ENCODE results near the gene RNF126.

Gene RNF126

DNA sequence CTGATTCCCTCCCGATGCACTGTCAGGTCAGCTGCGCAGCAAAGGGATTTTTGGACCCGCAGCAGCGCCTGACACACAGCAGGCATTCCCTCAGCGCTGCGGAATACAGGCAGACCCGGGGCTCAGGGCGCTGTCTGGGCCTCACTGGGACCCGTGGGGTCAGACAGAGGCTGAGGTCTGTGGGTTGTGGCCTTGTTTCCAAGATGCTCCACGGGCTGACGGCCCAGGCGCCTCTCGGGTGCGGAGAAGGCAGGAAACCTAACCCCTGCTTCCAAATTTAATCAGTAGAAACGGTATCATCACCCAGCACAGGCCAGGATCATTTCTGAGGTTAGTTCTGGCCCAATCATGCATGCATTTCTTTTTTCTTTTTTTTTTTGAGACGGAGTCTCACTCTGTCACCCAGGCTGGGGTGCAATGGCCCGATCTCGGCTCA is 686 bp upstream of the RNF126 start:
- no peak for DNase-seq (ENCODE audit: low read depth in 3 of 3)

DNA sequence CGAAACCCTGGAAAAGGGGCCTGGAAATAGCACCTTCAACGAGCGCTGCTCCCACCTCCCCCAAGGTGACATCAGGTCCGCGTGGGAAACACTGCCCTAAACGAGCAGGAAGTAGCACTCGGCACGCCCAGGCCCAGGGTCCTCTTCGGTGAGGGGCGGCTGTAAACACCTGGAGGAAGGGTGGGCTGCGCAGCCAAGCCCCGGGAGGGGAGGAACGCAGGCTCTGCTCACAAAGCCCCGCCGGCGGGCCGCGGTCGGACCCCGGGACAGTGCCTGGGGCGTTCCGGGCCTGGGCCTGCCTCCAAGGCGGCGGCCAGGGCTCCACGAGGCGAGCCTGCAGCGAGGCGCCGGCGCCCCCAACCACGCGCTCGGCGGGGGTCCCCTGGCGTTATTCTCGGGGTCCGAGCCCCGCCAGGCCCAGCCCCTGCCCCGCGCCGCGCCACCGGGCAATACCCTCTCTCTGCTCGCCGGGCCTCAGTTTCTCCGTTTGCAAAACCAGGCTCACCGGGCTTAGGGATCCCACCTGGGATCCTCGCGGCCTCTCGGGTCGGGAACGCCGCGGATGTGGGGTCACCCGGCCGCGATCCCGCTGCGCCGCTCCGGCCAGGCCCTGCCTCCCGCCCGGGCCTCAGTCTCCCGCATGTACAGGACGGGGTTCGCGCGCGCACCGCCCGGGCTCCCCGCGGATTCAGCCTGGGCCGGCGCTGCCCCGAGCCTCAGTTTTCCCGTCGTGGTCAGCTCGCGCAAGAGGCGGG is 630 bp downstream of the RNF126 start:
- peak; percentile 49 to 60 (median 56) for DNase-seq (ENCODE audit: low read depth in 3 of 3)

DNA sequence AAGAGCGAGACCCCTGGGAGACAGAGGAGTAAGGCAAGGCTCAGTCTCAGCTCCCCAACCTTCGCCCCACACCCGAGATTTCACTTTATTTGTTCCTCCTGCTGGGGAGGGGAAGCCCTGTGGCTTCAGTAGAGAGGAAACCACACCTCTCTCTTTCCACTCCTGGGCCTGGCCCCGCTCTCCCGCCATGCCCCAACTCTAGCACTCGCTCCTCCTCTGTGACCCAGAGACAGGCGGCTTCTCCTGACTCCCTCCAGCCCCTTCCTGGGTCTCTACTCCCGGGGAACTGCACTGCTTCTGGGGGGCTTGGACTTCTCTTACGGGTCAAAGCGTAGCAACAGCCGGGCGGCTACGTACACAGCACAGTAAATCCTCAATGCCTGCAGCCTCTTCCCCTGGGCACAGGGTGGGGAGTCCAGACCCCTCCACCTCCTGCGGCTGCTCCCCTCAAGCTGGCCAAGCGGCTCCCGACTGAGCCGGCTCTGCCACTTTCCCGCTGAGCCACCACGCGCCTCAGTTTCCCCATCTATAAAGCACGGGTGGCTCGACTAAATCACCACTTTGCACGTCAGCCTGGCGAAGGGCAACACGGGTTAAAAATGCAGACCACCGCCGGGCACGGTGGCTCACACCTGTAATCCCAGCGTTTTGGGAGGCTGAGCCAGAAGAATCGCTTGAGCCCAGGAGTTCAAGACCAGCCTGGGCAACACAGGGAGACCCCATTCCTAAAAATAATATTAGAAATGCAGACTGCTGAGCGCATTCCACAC is 1.4 kb downstream of the RNF126 start:
- peak in 2 of 3 experiments; percentile 44 to 47 for DNase-seq (ENCODE audit: low read depth in 3 of 3)

DNA sequence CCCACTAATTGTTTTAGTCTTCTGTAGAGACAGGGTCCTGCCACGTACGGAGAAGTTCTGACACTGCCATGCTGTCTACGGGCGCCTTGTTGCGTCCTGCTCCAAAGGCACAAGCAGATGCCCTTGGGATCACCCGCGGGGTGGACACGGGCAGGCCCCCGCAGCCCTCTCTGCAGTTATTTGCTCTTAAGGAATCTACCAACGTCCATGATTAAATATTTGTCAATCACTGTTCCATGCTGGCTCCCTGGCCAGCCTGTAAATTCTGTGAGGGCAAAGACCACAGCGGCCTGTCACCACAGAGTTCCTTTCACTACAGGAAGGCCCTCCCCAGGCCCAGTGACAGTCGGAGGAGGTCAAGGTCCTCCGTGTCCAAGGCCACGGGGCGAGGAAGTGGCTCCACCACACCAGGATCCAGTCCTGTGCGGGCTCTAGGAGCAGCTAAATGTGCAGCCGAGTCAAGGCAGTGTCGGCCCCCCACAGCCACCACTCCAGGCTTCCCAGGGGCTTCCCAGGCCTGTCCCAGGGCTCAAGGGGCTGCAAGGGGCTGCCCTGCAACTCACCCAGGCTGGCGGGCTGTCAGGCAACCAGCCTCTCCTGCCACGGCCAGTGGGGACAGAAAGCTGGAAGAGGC is 2.1 kb downstream of the RNF126 start:
- DNase-seq (ENCODE audit: low read depth in 3 of 3), result no peak

DNA sequence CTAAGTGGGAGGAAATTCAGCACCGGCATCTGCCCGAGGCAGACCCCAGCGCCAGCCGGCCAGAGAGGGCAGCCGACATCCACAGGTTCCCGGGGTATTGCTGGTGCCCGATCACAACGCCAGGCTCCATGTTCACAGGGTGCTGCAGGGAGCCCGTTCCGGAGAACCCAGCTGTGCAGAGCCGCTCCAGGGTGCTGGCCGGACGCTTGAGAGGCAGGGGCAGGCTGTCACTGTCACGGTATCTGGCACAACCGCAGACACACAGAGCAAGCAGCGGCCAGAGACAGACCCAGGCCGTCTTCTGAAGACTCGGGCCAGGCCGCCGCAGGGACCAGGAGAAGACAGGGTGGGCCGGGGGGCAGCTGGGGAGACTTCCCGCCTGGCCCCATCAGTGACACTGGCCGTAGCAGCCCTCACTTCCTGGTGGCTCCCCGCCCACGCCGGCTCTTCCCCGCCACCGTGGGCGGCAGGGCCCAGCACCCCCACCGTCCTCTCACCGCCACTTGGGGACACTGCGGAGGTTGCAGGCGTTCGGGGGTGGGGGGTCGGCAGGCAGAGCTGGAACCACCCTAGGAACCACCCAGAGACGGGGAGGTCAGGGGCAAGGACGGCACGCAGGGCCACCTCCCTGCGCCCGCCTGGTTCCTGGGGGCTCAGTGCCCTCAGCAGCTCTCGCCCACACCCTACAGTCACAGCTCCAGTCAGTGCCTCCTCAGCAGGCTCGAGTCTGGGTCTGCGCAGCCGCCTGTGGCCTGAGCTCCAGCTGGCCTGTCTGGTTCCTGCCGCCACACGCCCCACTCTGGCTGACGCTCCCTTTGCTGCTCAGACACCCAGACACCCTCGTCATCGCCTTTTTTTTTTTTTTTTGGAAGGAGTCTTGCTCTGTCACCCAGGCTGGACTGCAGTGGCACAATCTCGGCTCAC is 3.8 kb downstream of the RNF126 start:
- no peak for DNase-seq (ENCODE audit: low read depth in 3 of 3)

DNA sequence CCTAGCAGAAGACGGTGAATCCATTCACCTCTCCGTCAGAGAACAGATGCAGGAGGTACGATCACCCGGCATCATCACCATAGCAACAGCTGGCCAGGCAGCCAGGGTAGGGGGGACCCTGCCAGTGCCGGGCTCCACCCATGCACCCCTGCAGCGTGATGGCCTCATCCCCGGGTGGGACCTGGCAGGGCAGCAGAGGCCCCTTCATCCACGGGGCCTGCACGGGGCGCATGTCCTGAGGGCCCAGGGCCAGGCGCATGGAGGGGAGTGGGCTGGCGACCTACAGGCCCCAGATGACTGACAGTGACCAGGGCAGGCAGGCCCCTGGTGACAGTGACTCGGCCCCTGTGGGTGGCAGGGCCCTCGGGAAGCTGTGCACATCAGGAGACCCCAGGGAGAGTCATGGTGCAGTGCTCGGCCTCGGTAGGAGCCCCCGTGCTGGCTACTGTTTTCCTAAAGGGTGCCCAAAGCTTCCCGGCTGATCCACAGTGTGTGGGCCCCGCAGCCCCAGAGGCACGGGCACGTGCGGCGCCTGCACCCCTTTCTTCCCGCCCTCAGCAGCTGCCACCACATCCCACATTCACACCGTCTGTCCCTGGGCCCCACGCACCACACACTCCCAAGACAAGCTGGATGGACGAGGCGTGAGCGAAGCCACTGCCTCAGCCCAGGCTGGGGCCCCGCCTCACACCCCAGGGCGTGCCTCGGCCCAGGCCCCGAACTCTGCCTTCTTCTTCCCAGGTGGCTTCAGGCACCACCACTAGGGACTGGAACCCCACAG is 4.8 kb downstream of the RNF126 start:
- no peak for DNase-seq (ENCODE audit: low read depth in 3 of 3)

DNA sequence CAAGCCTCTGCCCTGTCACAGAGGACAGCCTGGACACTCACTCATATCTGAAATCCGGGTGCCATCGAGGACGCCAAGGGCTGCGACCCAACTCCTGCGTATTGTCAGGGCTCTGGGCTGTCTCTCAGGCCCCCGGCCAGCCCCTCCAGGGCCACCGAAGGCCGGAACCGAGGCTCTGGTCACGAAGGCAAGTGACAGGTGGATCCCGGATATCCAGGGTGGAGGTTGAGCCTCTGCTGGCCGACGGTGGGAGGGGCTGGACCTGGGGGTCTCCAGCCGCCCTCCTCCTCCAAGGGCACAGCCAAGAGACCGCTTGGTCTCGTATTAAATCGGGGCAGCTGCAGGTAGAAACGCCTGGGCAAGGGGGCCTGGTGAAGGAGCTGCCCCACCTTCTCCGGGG is 5.4 kb downstream of the RNF126 start:
- no peak for DNase-seq (ENCODE audit: low read depth in 3 of 3)

DNA sequence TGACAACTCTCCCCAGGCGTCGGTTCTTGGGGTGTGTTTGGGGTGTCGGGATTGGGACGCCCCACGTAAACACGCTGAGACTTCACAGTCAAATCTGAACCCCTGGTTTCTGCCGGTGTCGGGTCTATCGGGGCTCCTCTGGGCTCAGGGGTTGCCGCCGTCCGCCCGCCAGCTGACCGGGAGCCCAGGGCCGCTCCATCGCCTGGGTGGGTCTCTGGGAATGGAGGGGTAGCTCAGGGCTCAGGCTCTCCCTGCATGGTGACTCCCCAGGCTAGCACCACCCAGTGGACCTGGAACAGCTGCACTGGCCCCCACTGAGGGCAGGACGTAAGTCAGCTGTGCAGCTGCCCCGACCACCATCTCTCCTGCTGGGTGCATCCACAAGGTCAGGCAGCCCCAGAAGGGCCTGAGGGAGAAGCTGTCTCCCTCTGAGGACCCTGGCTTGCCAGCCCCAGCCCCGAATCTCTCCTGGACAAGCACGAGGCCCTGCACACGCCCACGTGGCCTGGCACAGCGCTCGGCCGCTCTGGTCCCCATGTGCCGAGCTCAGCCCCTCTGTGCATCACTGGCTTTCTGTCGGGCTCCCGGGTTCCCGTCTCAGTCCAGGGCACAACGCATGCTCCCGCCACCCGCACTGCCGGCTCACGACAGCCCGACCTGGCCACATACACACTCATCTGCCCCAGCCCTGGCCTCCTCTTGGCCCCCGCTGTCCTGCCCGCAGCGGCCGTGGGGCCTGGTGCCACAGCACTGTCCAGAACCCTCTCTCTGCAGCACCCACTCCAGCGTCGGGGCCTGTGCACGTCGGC is 6.1 kb downstream of the RNF126 start:
- DNase-seq (ENCODE audit: low read depth in 3 of 3), result no peak

DNA sequence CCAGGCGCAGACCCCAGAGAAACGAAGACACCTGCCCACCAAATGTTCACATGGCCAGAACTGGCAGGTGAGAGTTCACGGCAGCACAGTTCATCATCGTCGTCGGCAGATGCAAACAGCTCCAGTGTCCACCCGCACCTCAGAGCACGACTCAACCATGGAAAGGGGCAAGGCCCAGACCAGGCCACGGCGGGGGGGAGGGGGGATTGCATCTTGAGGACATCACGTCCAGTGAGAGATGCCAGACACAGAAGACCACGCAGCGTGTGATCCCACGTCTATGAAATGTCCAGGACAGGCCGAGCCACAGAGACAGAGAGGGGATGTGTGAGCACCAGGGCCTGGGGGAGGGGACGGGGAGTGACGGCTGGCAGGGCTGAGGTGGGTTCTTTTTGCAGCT is 7.3 kb downstream of the RNF126 start:
- DNase-seq (ENCODE audit: low read depth in 3 of 3), result no peak

DNA sequence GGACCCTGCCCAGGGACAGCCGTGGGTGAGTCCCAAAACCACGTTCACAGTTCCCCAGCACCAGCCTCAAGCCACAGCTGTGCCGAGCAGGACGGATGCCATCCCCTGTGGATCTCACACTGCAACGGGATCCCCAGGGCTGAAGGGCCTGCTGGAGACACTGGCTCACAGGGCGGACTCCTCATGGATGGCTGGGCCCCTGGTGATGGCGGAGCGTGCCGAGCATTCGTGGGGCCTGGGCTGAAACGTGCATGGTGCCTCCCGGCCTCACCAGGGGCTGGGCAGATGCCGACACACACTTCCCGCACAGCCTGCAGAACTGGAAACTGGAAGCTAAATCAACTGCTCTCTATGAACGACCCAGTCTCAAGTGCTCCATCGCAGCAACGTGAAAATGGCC is 9.6 kb downstream of the RNF126 start:
- DNase-seq (ENCODE audit: low read depth in 3 of 3), result no peak

DNA sequence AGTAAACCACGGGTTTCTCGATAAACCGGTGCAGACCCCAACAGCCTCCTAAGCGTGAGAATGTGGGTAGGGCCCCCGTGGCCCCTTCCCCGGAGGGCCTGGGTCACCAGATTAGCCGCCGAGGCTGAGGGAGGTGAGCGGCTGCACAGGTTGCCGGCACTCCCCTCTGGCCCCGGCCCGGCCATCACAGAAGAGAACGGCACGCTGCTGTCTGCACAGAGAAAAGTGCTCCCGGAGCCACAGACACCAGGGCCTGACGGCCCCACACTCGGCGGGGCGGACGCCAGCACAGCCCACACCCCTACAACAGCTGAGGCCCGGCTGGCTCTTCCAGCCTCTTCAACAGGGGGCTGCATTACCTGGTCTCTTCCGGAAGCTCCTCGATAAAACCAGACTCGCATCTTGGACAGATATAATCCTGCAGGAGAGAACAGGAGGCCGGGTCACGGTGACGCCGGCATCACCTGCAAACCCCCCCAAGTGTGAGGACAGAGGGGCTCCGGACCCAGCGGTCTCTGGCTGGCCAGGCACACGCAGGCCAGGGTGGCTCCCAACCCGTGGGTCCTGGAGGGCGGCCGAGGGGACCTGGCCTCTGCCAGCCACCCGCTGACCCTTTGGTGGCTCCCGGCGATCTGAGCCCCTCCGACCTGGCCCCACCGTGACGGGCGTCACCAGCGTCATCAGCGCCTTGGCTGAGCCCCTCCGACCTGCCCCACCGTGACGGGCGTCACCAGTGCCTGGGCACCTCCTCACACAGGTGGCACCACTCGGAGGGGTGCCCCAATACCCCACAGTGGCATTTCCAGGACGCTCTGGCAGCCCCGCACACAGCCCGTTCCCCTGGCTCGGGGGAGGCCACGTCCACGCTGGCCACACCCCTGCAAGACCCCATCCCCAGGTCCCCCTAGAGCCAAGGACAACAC is 10.3 kb downstream of the RNF126 start:
- no peak for DNase-seq (ENCODE audit: low read depth in 3 of 3)

DNA sequence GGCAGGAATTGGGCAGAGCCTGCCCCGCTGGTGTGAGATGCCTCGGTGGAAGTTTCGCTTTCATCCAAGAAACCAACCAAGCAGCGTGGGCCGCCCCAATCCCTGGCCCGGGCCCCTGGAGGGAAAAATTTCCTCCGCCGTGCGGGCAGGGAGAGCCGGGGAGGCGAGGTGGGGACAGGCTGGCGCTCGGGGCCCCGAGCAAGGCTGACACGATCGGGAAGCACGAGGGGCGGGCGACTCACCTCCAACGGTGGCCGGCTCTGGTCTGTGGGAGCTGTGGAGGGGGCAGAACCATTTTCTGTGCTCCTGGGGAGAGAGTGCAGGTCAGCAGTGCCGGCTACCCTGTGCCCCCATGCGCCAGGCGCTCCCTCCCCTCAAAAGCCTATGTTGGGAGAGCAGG is 11.0 kb downstream of the RNF126 start:
- no peak for DNase-seq (ENCODE audit: low read depth in 3 of 3)

DNA sequence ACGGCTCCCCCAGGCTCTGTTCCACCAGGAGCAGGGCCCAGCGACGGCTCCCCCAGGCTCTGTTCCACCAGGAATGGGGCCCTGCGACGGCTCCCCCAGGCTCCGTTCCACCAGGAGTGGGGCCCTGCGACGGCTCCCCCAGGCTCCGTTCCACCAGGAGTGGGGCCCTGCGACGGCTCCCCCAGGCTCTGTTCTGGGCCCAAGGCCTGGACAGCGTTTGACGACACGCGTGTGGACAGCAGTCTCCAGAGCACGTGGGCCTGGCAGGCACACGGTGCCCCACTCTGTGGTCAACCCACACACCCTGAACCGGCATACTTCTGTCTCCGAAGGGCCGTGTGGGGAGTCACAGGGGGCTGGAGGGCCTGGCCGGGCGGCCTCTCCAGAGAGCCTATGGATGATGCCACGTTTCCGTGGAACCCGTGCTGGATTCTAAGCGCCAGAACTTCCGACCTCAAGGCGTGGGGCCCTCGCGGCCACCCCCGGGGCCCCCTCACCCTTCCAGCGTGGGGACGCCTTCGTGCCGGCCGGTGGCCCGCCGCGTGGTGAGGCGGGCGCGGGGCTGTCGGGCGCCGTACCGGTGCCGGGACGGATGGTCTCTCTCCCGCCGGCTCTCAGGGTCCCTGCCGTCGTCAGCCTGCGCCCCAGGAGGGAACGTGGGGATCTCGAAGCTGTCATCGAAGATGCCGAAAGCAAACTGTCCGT is 11.7 kb downstream of the RNF126 start:
- no peak for DNase-seq (ENCODE audit: low read depth in 3 of 3)

DNA sequence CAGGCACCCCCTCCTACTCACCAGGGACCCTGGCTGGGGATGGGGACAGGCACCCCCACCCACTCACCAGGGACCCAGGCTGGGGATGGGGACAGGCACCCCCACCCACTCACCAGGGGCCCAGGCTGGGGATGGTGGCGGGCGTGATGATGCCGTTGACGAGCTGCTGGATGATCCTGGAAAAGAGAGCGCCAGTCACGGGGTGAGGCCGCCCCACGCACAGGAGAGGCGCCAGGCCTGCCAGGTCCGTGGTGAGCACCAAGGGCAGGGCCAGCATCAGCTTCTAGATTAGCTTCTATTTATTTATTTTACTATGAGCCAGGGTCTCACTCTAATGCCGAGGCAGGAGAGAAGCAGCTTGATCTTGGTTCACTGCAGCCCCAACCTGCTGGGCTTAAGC is 12.9 kb downstream of the RNF126 start:
- no peak for DNase-seq (ENCODE audit: low read depth in 3 of 3)

DNA sequence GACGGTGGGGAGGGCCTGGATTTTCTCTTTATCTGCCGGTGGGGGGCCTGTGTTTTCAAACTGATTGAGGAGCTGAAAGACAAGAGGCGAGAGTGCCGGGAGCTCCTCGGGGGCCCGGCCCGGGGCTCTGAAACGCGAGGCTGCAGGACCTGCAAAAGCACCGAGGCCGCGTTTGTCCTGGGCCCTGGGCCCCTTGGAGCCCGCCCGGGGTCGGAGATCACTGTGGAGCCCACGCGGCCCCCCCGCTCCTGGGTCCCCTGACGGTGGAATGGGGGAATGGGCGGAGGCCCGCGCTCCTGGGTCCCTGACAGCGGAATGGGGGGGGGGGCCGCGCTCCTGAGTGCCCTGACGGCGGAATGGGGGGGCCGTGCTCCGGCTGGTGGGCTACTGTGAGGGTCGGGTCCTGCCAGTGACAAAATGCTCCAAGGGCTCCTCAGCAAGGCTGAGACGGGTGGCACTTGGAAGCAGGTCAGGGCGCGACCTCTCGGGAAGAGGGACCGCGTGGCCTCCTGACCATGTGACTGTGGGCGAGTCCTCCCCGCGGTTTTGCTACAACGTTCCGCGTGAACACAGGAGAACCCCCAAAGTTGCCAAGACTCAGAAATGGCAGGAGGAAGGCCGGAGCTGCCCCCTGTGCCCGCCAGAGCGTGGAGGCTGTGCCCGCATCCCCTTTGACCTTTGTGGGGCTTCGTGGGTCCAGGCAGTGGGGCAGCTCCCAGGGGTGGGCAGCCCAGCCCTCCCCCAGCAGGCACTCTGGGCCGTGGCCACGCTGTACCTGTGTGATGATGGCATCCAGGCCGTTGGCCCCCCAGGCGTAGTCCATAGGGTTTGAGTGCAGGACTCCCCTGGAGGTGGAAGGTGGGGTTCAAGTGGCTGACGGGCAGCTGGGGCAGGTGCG is 13.9 kb downstream of the RNF126 start:
- DNase-seq (ENCODE audit: low read depth in 3 of 3), result no peak

DNA sequence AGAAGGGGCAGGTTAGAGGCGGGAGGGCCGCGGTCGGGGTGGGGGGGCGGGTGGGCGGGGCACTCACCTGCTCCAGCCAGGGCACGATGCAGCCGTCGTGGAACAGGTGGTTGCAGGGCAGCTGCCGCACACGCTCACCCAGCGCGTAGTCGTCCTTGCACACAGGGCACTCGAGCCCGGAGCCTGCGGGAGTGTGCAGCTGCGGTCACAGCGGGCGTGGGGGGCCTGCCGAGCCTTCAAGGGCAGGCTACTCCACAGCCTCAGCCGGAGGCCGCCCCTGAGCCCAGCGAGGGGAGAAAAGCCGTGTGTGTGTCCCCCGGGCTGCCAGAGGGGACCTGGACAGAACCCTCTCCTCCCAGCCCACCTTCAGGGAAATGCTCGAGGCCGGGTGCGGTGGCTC is 14.7 kb downstream of the RNF126 start:
- DNase-seq (ENCODE audit: low read depth in 3 of 3), result no peak

DNA sequence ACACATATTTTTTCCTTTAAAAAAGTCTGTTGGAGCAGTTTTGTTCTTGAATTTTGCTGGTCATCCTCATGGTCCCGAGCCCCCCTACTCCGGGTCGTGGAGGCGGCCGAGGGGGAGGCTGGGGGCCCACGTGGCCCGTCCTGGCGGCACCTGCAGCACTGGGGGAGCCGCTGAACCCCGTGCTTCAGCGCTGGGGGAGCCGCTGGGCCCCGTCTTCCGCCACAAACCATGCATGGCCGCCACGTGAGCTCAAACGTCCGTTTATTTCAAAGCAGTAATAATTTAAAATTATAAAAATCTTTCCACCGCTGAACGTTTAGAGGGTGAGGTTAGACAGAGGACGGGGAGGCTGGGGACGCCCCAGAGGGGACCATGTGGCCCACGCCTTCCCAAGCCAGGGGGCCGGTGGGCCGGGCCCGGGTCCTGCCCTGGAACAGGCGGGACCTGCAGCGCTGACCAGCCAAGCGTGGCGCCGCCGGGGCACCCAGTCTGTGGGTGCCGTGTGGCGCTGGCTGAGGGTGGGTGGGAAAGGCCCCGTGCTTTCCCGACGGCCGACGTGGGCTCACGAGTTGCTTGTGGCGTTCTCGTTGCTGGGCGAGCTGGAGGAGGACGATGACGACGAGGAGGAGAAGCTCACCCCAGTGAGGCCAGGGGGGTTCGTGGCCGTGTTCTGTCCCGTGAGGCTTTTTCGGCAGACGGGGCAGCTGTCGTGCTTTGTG is 15.3 kb downstream of the RNF126 start:
- DNase-seq (ENCODE audit: low read depth in 3 of 3), result no peak

Measured in stimulated activated CD4-positive, alpha-beta T cell treated with anti-CD3 and anti-CD28 coated beads, TNF-alpha, amount 100 ng/mL, for 4 hours (primary cell).